Breast epithelium (tissue), 3 donors: ENCODE results near the gene DDX42.

ENCODE experiments used
- POLR2A ChIP-seq: fragments of 450-650 bp; IDR thresholded peaks from one replicate; pipeline ENCODE4 v1.6.1; 2016; ENCODE audit warnings: antibody characterized with exemption, mild to moderate bottlenecking, moderate library complexity
- TF ChIP-seq, protein P1 (sequence below), 3 donors: fragments of 450-650 bp; IDR thresholded peaks; one replicate each; pipeline ENCODE4 v1.5.1; 2016 to 2017; ENCODE audit warnings: antibody characterized with exemption in 3 of 3, mild to moderate bottlenecking in 3 of 3, moderate library complexity in 3 of 3

DNA sequence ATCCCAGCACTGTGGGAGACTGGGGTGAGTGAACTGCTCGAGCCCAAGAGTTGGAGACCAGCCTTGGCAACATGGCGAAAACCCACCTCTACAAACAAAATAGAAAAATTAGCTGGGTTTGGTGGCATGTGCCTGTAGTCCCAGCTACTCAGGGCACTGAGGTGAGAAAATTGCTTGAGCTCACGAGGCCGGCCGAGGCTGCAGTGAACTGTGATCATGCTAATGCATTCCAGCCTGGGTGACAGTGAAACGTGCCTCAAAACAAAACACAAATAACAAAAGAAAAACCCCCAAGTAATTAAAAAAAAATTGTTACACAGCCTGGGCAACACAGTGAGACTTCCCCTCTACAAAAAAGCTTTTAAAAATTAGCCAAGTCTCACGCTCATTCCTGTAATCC, 5.5 kb upstream of the DDX42 start:
- TF ChIP-seq, protein P1, sequence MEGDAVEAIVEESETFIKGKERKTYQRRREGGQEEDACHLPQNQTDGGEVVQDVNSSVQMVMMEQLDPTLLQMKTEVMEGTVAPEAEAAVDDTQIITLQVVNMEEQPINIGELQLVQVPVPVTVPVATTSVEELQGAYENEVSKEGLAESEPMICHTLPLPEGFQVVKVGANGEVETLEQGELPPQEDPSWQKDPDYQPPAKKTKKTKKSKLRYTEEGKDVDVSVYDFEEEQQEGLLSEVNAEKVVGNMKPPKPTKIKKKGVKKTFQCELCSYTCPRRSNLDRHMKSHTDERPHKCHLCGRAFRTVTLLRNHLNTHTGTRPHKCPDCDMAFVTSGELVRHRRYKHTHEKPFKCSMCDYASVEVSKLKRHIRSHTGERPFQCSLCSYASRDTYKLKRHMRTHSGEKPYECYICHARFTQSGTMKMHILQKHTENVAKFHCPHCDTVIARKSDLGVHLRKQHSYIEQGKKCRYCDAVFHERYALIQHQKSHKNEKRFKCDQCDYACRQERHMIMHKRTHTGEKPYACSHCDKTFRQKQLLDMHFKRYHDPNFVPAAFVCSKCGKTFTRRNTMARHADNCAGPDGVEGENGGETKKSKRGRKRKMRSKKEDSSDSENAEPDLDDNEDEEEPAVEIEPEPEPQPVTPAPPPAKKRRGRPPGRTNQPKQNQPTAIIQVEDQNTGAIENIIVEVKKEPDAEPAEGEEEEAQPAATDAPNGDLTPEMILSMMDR (IDR thresholded peaks at IDR 0.05), result no peak
- no peak for TF ChIP-seq POLR2A
